Inferior parietal cortex (tissue), 1 donor: ENCODE measurements around the gene ADAM12.
"Not testable (repeated sequence)": the region's sequence is repeated elsewhere in the genome, so short reads cannot be mapped to it uniquely, and the experiment has no call there.

ENCODE experiments used
- DNase-seq: peaks from one replicate; pipeline ENCODE4 v3.0.0-alpha.2; 2016; ENCODE audit errors: extremely low spot score

Gene ADAM12

GRCh38 chr10:126263006-126263676, 125.1 kb downstream of the ADAM12 start:
- no peak for DNase-seq

DNA sequence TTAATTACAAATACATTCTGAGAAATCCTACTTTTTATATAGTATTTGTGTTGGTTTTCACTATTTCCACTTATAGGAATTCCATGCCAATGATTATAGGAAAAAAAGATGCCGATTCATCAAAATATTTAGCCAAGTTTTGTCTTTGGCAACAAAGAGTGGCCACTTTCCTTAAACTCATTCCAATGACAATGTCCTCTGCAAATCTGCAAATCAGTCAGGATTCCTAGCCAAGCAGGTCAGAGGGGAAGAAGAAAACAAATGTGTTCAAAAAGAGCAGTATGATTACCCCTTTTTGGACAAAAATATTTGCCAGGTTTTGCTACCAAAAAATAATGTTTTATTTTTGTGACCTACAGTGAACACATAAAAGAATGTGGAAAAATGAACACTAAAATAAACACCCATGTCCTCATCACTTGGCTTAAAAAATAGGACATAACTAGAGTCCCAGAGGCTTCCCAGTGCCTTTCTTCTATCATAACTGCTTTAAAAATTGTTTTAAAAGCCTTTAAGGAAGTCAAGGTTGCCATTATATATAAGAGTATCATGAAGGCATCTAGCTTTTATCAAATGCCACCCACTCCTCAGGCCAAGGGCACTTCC, 125.9 kb downstream of the ADAM12 start:
- no peak for DNase-seq

DNA sequence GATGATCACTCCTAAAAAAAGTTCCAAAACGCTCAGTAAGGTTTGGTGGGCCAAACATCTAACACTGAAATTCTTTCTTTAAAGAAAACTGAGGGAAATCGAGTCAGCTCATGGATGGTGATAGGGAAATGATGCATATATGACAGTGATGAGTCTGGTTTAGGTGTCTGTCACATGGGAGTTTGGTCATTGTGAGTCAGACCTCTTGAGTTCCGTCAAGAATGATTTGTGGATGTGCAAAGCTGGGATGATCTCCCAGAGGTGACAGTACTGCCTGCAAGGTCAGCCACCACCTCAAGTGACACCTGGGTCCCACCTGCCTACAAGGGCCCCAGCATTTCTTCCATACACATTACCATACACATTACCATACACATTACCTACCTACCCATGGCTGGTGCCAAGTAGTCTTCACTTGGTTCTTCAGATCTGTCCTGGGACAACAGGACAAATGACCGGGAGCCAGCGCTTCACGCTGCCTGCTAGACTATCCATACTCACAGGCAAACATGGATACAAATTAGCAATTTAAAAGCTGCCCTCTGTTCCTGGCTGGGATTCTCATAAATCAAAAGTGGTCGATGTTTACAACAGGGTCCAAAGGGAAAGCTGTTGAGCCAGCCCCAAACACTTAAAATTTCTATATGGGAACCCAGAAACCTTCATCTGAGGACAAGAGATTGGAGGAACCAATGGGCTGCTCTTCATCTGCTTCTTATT, 128.4 kb downstream of the ADAM12 start:
- no peak for DNase-seq

DNA sequence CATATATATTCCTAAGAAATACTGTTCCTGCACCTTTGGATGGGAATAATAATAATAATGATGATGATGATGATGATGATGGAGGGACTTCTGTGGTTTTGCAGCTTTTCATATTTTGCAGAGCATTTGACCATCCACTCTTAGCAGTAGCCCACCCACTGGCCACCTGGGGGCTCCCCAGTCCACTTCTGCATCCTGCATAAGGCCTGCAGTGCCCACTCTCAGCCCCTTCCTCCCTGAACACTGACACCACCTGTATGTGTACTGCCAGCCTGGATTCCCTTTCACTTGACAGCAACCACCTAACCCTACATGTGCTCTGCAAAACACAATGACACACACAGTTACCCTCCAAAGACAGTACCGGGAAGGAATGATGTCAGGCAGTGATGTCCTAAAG, 131.4 kb downstream of the ADAM12 start:
- no peak for DNase-seq

DNA sequence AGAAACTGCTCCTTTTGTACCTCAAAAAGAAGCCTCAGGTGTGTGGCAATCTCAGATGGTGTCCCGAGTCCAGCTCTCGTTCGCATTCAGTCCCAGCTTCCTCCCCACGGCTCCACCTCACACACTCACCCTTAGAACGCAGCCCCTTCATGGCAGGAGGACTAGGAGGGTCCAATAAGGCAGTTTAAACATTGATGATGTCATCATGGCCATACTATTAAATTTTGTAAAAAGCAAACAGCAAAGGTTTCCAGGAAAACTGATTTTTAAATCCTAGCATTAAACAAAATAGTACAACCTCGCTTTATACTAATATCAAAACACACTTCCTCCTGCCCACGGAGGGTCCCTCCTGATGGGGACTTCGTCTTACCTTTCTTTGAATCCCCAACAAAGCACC, 133.0 kb downstream of the ADAM12 start:
- DNase-seq = no peak

DNA sequence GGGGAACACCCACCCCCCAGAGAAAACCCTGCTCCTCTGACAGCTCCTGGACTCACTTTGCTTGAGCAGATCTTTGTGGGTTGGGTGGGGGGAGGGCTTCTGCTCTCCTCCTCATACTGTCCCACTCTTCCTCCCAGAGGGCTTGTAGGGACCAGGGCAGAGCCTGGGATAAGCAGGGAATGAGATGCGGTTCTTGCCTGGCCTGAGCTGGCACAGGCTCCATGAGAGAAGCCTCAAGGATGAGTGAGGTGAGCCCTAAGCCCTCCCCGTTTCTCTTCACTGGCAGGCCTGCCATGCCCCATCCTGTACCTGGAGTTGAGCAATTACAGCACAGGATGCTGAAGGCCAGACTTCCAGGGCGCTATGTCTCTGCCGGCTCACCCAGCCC, 134.7 kb downstream of the ADAM12 start:
- DNase-seq = no peak

DNA sequence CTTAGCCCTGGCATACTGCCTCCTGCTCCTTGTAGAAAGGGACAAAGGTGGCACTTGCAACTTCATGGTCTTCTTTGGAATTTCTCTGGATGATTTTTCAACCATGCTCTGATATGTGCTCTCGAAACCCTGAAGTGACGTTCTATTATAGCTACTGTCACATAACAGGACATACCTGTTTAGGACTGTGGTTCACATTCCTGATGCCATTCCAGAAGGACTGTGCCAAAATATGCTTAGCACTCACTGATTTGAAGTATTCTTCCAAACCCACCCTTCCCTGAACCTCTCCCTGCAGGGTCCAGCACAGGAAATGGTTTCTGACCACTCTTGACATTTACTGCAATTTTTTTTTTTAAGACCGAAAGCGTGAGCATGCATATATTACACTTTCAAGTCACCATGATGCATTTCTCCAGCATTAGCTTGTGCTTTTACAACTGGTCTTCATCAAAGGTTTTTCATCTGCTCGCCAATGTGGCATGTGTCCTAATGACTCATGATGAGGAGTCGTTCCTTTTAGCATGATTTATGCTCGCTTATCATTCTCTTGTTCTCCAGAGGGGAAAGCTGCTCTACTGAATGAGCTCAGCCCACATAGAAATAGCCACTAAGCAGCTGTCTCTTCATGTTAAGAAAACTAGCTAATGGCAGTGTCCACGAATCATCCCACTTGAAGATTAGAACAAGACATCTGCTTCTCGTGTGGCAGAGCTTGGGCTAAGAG, 135.2 kb downstream of the ADAM12 start:
- no peak for DNase-seq

DNA sequence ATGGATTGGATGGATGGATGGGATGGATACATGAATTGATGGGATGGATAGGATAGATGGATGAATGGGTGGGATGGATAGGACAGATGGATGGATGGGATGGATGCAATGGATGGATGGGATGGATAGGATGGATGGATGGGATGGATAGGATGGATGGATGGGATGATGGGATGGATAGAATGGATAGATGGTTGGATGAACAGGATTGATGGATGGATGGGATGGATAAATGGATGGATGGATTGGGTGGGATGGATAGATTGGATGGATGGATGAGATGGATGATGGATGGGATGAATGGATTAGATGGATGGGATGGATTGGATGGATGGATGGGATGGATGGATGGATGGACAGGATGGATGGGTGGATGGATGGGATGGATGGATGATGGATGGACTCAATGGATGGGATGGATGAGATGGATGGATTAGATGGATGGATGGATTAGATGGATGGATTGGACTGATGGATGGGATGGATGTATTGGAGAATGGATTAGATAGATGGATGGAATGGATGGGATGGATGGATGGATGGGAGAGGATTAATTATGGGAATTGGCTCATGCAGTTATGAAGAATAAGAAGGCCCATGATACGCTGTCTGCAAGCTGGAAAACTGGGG, 136.4 kb downstream of the ADAM12 start:
- no peak for DNase-seq

- DNase-seq = no peak
Measured at GRCh38 chr10:126250527-126251310, 137.6 kb downstream of the ADAM12 start.

- no peak for DNase-seq
Measured at GRCh38 chr10:126250045-126250444, 138.2 kb downstream of the ADAM12 start.

DNA sequence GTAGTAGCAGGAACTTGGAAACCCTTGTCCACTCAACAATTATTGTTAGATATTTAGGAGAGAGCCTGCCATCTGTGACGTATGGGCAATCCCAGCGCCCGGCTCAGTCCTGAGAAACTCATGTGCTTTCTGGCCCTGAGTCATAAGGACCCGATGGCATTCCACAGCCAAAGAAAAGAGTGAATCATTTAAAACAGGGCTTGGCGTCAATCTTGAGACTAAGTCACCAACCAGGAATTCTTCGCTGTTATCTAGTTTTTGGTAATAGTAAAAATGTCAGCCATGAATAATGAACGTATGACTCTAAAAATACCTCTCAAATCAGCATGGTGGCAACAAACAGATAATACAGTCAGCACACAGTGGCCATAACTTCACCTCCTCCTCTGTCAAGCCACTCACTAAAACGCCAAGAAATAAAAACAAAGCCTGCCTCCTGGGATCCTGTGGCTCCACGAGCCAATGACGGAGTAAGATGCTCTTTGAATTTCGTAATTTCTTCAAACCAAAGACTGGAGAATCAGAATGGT, 140.8 kb downstream of the ADAM12 start:
- DNase-seq = no peak

GRCh38 chr10:126246396-126246795, 141.9 kb downstream of the ADAM12 start:
- not testable (repeated sequence) for DNase-seq

- no peak for DNase-seq
Measured at GRCh38 chr10:126245501-126245900, 142.8 kb downstream of the ADAM12 start.

GRCh38 chr10:126243971-126244370, 144.3 kb downstream of the ADAM12 start:
- DNase-seq = no peak

DNA sequence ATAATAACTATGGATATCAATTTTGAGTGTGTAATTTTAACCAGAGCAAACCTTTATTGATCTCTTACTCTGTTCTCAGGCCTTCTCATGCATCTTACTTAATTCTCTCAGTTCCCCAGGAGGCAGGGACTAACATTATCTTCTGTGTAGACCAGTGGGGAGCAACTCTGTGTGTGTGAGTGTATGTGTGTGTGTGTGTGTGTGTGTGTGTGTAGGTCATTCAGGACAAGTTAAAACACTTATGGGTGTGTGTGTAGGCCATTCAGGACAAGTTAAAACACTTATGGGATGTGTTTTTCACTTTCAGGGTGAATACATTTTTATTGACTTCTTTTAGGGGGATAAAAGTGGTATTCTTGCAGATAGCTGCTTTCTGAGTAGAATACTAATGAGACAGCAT, 145.0 kb downstream of the ADAM12 start:
- DNase-seq = no peak

DNA sequence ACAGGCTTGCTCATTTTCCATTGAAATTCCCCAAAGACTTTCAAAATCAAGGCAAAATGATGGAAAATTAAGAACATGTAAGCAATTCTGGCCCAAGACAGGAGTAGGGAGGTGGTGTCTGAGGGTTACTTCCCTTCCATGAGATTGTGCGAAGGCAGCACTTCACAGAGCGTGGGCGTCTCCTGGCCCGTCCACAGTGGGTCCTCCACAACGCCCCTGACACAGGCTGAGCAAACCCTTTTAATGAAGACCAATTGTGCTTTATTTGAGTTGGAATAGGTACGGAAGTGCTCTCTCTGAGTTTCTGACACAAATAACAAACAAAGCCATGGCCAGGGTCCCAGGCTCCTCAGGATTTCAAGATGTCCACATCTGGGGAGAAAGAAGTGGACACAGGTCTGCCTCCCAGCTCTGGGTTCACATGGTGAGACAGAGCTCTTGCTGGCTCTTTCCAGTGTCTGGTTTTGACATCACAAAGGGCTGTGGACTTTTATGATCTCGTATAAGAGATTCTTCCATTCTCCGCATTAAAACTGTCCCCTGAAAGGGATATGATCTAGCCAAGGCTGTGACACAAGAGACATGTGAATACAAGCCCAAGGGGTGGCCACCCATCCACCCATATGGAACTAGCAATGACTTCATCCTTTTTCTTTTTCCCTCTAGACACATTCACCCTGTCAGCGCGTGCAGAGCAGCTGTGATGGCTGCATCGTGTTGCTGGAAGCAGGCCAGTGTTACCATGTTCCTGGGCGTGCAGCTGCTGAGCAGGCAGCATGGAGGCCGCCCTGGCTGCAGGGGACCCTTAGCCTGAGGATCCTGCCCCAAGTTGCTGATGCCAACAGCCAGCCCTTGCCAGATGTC, 145.6 kb downstream of the ADAM12 start:
- DNase-seq = peak; percentile 45

DNA sequence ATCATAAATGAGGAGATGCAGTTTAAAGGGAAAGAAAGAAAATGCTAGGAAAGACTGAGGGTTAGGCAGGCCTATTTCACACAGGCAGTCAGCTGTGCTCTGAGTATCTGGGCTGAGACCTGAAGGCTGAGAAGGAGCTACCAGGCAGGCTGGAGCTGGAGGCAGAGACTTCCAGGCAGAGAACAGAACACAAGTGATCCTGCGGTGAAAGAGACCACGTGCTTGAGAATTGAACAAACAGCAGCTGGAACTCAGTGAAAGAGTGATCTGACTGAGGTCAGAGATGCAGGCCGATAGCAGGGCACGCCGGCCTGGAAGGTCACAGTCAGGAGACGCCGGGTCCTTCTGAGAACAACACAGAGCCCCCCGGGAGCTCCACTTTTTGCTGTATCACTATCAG, 147.8 kb downstream of the ADAM12 start:
- DNase-seq = peak; percentile 54

DNA sequence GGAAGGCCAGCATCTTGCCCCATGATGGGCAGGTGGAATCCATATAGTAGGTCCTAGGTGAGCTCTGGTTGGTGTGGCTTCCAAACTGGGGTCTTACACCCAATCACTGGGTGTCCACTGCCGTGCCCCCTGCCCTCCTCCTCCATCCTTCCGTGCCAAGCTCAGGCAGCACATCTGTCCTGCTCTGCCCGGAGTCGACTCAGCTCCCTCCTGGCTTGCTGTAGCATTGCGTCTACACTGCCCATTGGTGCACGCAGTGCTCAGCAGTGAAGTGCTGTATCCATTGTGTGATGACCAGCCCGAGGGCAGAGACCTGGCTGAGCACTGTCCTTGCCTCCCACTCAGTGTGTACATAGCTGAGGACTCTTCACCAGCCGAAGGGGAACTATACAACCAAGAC, 148.4 kb downstream of the ADAM12 start:
- DNase-seq = no peak

DNA sequence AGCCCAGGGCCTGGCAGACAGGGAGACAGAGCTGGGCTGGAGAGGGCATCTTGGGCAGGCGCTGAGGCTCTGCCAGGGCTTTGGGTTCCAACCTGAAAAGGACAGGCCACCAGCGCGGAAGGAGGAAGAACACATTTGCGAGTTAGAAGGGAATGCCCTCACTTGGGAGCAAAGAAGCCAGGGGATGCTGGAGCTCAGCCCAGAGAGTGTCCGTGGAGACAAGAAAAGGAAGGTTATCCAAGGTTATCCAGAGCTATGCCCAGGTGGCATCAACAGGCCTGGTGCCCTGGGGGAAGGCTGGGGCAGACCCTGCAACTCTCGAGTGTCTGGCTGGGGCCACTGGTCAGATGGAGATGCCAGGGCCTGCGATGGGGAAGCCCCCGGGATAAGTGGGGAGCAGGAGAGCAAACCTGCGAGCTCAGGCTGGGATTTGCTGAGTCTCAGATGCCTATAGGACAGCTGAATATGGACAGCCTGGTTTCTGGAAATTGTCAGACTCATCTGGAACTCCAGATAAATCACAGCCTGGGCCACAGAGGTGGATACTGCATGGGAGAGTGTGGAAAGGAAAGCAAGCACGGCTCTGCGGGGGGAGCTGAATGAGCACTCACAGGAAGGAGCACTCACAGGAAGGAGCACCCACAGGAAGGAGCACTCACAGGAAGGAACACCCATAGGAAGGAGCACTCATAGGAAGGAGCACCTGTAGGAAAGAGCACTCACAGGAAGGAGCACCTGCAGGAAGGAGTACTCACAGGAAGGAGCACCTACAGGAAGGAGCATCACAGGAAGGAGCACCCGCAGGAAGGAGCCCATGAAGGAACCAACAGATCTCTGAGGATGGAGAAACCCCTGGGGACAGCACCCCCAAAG, 152.1 kb downstream of the ADAM12 start:
- no peak for DNase-seq
